ENCODE results near the gene NBPF3. TPM values are rescaled to one million over a fixed set of nuclear protein-coding genes. Genes with fewer than 3 reads are reported as not detected.

Gene NBPF3
- total and polyA plus RNA-seq, 4 donors, result 1.4 to 4.0 (median 1.7) TPM

DNA sequence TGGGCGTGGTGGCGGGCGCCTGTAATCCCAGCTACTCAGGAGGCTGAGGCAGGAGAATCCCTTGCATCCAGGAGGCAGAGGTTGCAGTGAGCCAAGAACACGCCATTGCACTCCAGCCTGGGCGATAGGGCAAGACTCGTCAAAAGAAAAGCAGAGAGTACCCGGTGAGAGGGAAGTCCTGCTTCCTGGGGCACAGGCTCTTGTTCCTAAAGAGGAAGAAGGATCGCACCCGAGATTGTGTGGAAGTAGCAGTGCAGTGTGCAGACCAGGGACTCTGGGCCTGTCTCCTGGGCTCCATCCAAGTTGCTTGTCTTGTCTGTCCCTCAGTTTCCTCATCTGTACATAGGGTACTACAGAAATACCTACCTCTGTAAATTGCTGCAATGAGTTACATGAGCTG, 29.6 kb downstream of the NBPF3 start:
- H3K9ac ChIP-seq (ENCODE audit: low read depth in 1 of 2, low read length in 2 of 2), result no peak overlapping the region
- H3K4me1 ChIP-seq (ENCODE audit: control insufficient read depth in 4 of 4, insufficient read depth in 4 of 4, low read length in 3 of 4), result no peaks in the 10 kb centered on the region
- H3K27ac ChIP-seq (ENCODE audit: low read depth in 1 of 2, low read length in 2 of 2), result no peak overlapping the region
- 91% methylated on average over 9 of the region's 9 CpGs for WGBS
- no peaks in the 10 kb centered on the region for H3K9me3 ChIP-seq (ENCODE audit: control insufficient read depth in 4 of 4, low read length in 3 of 4)
- TF ChIP-seq, protein P1, sequence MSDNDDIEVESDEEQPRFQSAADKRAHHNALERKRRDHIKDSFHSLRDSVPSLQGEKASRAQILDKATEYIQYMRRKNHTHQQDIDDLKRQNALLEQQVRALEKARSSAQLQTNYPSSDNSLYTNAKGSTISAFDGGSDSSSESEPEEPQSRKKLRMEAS (IDR thresholded peaks at IDR 0.05), result no peak
- TF ChIP-seq RXRA (IDR thresholded peaks at IDR 0.05) (no peak), NR2F2 (IDR thresholded peaks at IDR 0.05) (no peak), GABPA (IDR thresholded peaks at IDR 0.05 in 1 of 2, conservative IDR thresholded peaks at IDR 0.05 in 1 of 2) (no peak), SP1 (IDR thresholded peaks at IDR 0.05) (no peak), HNF4G (IDR thresholded peaks at IDR 0.05) (no peak), FOXA2 (IDR thresholded peaks at IDR 0.05) (no peak), RAD21 (IDR thresholded peaks at IDR 0.05) (no peak), JUND (IDR thresholded peaks at IDR 0.05) (no peak), TAF1 (conservative IDR thresholded peaks at IDR 0.05) (no peak), FOXA1 (IDR thresholded peaks at IDR 0.05) (no peak), HNF4A (conservative IDR thresholded peaks at IDR 0.05) (no peak), YY1 (IDR thresholded peaks at IDR 0.05) (no peak)
- TF ChIP-seq, protein P2, sequence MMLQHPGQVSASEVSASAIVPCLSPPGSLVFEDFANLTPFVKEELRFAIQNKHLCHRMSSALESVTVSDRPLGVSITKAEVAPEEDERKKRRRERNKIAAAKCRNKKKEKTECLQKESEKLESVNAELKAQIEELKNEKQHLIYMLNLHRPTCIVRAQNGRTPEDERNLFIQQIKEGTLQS (IDR thresholded peaks at IDR 0.05), result no peak
- TF ChIP-seq, protein P3, sequence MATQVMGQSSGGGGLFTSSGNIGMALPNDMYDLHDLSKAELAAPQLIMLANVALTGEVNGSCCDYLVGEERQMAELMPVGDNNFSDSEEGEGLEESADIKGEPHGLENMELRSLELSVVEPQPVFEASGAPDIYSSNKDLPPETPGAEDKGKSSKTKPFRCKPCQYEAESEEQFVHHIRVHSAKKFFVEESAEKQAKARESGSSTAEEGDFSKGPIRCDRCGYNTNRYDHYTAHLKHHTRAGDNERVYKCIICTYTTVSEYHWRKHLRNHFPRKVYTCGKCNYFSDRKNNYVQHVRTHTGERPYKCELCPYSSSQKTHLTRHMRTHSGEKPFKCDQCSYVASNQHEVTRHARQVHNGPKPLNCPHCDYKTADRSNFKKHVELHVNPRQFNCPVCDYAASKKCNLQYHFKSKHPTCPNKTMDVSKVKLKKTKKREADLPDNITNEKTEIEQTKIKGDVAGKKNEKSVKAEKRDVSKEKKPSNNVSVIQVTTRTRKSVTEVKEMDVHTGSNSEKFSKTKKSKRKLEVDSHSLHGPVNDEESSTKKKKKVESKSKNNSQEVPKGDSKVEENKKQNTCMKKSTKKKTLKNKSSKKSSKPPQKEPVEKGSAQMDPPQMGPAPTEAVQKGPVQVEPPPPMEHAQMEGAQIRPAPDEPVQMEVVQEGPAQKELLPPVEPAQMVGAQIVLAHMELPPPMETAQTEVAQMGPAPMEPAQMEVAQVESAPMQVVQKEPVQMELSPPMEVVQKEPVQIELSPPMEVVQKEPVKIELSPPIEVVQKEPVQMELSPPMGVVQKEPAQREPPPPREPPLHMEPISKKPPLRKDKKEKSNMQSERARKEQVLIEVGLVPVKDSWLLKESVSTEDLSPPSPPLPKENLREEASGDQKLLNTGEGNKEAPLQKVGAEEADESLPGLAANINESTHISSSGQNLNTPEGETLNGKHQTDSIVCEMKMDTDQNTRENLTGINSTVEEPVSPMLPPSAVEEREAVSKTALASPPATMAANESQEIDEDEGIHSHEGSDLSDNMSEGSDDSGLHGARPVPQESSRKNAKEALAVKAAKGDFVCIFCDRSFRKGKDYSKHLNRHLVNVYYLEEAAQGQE (IDR thresholded peaks at IDR 0.05), result no peak
- TF ChIP-seq, protein P4, sequence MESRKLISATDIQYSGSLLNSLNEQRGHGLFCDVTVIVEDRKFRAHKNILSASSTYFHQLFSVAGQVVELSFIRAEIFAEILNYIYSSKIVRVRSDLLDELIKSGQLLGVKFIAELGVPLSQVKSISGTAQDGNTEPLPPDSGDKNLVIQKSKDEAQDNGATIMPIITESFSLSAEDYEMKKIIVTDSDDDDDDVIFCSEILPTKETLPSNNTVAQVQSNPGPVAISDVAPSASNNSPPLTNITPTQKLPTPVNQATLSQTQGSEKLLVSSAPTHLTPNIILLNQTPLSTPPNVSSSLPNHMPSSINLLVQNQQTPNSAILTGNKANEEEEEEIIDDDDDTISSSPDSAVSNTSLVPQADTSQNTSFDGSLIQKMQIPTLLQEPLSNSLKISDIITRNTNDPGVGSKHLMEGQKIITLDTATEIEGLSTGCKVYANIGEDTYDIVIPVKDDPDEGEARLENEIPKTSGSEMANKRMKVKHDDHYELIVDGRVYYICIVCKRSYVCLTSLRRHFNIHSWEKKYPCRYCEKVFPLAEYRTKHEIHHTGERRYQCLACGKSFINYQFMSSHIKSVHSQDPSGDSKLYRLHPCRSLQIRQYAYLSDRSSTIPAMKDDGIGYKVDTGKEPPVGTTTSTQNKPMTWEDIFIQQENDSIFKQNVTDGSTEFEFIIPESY (IDR thresholded peaks at IDR 0.05), result no peak
- H3K4me3 ChIP-seq (ENCODE audit: low read depth in 1 of 3, low read length in 3 of 3), result no peak overlapping the region
- H3K36me3 ChIP-seq (ENCODE audit: control insufficient read depth in 4 of 4, insufficient read depth in 3 of 4, low read depth in 1 of 4, low read length in 3 of 4), result no peaks in the 10 kb centered on the region
- H3K27me3 ChIP-seq (ENCODE audit: control insufficient read depth in 4 of 4, insufficient read depth in 4 of 4, low read length in 3 of 4), result no peaks in the 10 kb centered on the region
- DNase-seq (ENCODE audit: low spot score), result no peak

DNA sequence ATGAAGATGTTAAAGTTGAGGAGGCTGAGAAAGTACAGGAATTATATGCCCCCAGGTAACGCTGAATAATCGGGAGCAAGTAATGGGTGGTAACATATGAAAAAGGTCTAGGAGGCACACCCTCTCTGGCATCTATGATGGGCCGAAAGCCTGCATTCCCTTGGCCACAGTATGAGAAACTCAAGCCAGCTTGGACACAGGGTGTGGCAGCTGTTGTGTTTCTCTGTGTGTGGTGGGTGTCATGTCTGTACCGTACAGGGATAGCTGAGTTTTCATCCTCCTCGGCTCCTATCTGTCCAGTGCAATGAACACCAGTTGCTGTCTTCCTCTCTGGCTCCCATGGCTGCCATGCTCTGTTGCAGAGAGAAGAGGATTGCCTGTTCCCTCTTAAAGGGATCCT, 32.9 kb downstream of the NBPF3 start:
- H3K4me1 ChIP-seq (ENCODE audit: control insufficient read depth in 4 of 4, insufficient read depth in 4 of 4, low read length in 3 of 4), result no peaks in the 10 kb centered on the region
- H3K9me3 ChIP-seq (ENCODE audit: control insufficient read depth in 4 of 4, low read length in 3 of 4), result no peaks in the 10 kb centered on the region
- no peaks in the 10 kb centered on the region for H3K36me3 ChIP-seq (ENCODE audit: control insufficient read depth in 4 of 4, insufficient read depth in 3 of 4, low read depth in 1 of 4, low read length in 3 of 4)
- no peak overlapping the region for H3K4me3 ChIP-seq (ENCODE audit: low read depth in 1 of 3, low read length in 3 of 3)
- TF ChIP-seq, protein P1 (IDR thresholded peaks at IDR 0.05), result no peak
- no peak for TF ChIP-seq HNF4A (conservative IDR thresholded peaks at IDR 0.05)
- WGBS, result 97% methylated on average over 5 of the region's 5 CpGs
- H3K27me3 ChIP-seq (ENCODE audit: control insufficient read depth in 4 of 4, insufficient read depth in 4 of 4, low read length in 3 of 4), result no peaks in the 10 kb centered on the region
- no peak overlapping the region for H3K9ac ChIP-seq (ENCODE audit: low read depth in 1 of 2, low read length in 2 of 2)
- no peak for DNase-seq (ENCODE audit: low spot score)
- H3K27ac ChIP-seq (ENCODE audit: low read depth in 1 of 2, low read length in 2 of 2), result no peak overlapping the region
